AML-193 (cell line): ENCODE data around the gene CHAF1B.
"Not testable (repeated sequence)": the region's sequence is repeated elsewhere in the genome, so short reads cannot be mapped to it uniquely, and the experiment has no call there.

Source experiments
- DNase-seq, 2 experiments: peaks; one replicate each; lab custom pipeline; 2025; lab: John Stamatoyannopoulos, UW

Gene CHAF1B

GRCh38 chr21:36388835-36389234 is 3.6 kb downstream of the CHAF1B start:
- no peak for DNase-seq

GRCh38 chr21:36391649-36392048 is 6.5 kb downstream of the CHAF1B start:
- DNase-seq = not testable (repeated sequence)

GRCh38 chr21:36395353-36396111 is 10.3 kb downstream of the CHAF1B start:
- DNase-seq = no peak

- no peak for DNase-seq
These were observed 11.1 kb downstream of the CHAF1B start for GRCh38 chr21:36396325-36396724.

- DNase-seq = no peak
These were observed 11.8 kb downstream of the CHAF1B start for GRCh38 chr21:36396971-36397370.

- DNase-seq = no peak
These were observed 12.4 kb downstream of the CHAF1B start for GRCh38 chr21:36397606-36398005.

- not testable (repeated sequence) for DNase-seq
These were observed 14.5 kb downstream of the CHAF1B start for GRCh38 chr21:36399736-36400135.

- no peak for DNase-seq
These were observed 15.5 kb downstream of the CHAF1B start for GRCh38 chr21:36400719-36401118.

- no peak for DNase-seq
These were observed 17.1 kb downstream of the CHAF1B start for GRCh38 chr21:36402339-36402738.

- DNase-seq = no peak
These were observed 18.5 kb downstream of the CHAF1B start for GRCh38 chr21:36403713-36404112.

GRCh38 chr21:36408568-36408967 is 23.4 kb downstream of the CHAF1B start:
- DNase-seq = no peak

GRCh38 chr21:36411301-36411700 is 26.1 kb downstream of the CHAF1B start:
- no peak for DNase-seq

GRCh38 chr21:36412916-36413315 is 27.7 kb downstream of the CHAF1B start:
- DNase-seq = no peak

- DNase-seq = no peak
These were observed 30.2 kb downstream of the CHAF1B start for GRCh38 chr21:36415375-36415774.

GRCh38 chr21:36419241-36419640 is 34.0 kb downstream of the CHAF1B start:
- DNase-seq = no peak

- peak; percentile 38 to 54 for DNase-seq
These were observed 34.8 kb downstream of the CHAF1B start for GRCh38 chr21:36419996-36420395.

GRCh38 chr21:36420571-36421339 is 35.6 kb downstream of the CHAF1B start:
- DNase-seq = no peak

- peak; percentile 32 to 35 for DNase-seq
These were observed 37.3 kb downstream of the CHAF1B start for GRCh38 chr21:36422279-36423098.

- no peak for DNase-seq
These were observed 38.7 kb downstream of the CHAF1B start for GRCh38 chr21:36423771-36424433.

GRCh38 chr21:36424592-36424991 is 39.4 kb downstream of the CHAF1B start:
- no peak for DNase-seq

GRCh38 chr21:36425286-36425685 is 40.1 kb downstream of the CHAF1B start:
- no peak for DNase-seq

- no peak for DNase-seq
These were observed 42.3 kb downstream of the CHAF1B start for GRCh38 chr21:36427502-36427901.
